Colon (tissue), 2 donors: Measurements from ENCODE around the gene DUSP6.
"Not testable (repeated sequence)": the region's sequence is repeated elsewhere in the genome, so short reads cannot be mapped to it uniquely, and the experiment has no call there.

Experiments used
- FAIRE-seq: peaks from 2 replicates; lab custom pipeline; 2012; peaks lifted over from hg19 to GRCh38; lab: Jason Lieb, UNC
- donor health status: control.
- donor health status: control.

The DUSP6 gene

DNA sequence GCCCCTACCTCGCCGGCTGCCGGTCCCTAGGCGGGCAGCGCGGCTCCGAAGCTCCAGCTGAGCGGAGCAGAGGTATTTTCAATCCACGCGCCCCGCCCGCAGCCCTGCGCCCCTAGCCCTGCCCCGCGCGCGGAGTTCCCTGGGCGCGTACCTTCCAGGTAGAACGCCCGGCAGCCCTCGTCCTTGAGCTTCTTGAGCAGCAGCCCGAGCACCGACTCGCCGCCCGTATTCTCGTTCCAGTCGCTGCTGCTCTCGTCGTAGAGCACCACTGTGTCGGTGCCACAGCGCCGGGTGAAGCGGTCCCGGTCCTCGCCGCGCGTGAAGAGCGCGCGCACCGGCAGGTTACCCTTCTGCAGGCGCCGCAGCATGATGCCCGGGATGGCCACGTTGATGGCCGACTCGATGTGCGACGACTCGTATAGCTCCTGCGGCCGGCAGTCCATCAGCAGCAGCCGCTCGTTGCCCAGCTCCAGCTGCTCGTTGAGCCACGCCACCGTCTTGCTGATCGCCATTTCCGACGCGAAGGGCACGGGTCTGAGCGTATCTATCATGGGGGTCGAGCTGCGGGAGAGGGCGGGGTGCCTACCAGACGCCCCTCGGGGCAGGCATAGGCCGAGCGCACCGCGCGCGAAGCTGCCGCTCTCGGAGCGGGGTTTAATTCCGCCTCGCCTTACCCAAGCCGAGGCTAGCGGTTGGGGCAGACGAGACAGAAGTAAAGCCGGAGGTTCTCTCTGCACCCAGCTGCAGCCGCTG, 636 bp downstream of the DUSP6 start:
- FAIRE-seq = no peak

DNA sequence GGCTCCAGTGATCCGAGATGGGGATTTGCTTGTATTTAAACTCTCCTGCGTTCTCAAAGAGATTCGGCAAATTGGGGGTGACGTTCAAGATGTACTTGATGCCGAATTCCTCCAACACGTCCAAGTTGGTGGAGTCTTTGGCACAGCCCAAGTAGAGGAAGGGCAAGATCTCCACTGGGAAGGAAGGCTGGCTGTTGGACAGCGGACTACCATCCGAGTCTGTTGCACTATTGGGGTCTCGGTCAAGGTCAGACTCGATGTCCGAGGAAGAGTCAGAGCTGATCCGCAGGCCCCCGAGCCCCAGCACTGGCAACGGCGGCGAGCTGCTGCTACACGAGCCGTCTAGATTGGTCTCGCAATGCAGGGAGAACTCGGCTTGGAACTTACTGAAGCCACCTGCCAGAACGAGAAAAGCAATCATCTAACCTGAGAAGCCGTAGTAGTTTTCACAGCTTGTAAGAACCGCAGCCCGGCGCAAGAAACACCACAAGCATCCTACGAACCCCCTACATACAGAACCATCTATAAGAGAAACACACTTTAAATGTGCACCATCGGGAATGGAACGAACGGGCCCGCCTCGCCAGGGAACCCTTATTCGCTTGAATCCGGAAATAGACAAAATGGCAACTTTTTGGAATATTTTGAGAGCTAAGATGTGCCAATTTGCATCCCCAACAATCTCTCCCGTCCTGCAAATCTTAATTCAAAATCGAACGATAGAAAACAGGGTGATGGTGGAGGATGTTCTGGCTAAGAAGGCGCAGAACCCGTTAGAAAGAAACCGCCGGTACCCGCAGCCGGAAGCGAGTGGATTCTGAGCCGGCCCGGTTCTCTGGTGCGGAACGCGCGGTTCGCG, 1.4 kb downstream of the DUSP6 start:
- FAIRE-seq = no peak

DNA sequence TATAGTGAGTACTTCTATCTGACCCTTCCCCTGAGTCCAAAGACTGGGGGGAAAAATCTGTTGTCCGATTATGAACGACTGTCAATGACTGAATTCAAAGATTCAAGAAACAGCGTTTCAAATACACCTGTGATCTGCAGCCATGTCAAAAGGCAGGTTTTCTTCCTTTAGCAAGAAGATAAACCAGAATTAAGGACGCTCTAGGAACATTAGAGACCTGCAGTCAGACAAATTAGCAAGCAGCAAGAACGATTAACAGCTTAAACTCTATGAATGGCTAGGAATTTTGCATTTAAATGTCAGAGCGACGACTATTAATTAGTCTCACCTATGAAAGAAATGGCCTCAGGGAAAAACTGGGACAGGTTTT, 2.1 kb downstream of the DUSP6 start:
- no peak for FAIRE-seq

DNA sequence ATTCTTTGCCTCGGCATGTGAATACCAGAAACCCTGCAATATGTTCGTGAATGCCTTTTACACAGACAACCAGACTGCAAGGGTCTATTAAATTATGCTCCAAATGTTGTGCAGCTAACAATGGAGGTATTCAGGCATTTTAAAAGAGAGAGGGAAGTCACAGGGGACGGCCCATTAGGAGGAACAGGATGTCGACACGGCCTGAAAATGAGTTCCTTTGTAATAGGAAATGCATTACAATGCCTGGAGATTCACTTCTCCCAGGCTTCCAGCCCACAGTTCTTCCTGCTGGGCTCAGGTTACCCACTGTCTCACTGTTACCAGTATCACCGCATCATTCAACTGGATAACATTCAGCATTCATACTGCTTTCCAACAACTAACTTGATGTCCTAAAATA, 2.5 kb downstream of the DUSP6 start:
- FAIRE-seq = no peak

DNA sequence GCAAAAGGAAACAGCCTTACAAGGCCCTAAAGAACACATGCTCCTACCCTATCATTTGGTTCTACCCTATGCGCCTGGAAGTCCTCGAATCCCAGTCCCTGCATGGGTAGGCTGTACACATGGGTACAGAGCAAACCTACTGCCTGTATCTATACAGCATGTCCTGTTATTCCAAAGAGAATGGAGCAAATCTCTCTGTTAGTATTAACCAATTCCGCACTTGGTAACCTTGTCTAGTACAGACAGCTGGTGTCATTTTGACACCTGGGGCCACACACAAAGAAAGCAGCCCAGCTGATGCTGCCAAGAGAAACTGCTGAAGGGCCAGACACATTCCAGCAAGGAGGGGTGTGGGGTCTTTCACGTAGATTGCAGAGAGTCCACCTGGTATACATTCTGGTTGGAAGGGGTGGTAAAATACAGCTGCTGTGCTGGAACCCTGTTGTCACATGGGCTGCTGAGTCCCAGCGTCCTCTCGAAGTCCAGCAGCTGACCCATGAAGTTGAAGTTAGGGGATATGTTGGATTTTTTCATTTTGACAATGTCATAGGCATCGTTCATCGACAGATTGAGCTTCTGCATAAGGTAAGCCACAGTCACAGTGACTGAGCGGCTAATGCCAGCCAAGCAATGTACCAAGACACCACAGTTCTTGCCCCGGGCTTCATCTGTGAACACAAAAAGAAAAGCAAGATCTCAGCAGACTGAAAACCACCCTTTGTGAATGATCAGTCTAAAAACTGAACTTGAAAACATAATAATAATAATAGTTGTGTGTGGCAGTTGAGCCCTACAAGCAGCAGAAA, 3.2 kb downstream of the DUSP6 start:
- no peak for FAIRE-seq

GRCh38 chr12:89347325-89347829, 4.9 kb downstream of the DUSP6 start:
- FAIRE-seq = no peak

- FAIRE-seq = no peak
Measured at GRCh38 chr12:89346741-89347324, 5.5 kb downstream of the DUSP6 start.

DNA sequence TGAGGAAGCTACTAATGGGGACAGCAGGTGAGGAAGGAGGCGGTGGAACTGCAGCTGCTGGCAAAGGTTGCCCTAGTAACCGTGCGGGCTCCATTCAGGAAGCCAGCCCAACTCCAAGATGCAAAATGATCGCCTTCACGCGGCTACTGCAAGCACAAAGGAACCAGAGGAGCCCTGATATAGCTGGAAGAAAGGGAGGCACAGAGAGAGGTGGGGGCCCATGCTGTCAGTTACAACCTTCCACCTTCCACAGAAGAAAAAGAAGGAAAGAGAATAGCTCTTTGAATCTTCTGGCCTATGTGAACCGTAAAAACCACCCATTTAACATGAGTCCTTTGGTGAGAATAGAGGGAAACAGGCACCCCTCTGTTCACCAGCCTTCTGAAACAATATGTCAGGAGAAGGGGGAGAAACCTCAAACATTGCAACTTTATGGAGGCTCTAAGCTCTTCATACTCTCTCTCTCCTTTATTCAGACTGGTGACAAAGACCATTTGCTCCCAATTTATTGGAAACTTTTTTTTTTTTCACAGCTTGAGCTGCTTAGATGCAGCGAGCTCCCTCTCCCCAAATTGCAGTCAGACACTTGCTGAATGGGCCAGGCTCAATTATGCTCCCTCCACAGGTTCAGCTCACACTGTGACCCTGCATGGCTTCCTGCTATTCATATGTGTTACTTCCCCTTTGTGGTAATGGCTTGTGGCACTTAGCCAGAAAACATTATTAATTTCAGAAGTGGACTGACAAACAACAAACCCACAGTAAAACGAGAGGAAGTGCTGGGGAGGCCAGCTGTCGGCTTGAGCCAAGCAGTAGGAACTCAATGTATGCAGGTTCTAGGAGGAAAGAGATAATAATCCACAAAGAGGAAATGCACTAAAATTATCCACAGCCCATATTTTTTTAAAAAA, 6.2 kb downstream of the DUSP6 start:
- FAIRE-seq = no peak

GRCh38 chr12:89345376-89345775, 6.9 kb downstream of the DUSP6 start:
- no peak for FAIRE-seq

DNA sequence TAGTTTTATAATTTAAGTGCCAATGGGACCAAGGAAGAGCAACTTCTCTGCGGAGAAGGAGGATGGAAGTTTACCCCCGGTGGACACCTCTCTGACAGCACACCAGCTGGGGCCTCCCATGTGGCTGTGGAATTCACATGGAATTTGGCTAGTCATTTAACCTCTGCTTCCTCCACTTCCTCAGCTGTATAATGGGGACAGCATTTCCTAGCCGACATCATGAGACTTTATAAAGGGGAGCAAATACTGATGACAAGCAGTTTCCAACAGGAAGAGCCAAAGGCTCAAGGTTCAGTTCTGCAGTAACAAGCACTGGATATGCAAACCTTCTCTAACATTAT, 7.5 kb downstream of the DUSP6 start:
- no peak for FAIRE-seq

DNA sequence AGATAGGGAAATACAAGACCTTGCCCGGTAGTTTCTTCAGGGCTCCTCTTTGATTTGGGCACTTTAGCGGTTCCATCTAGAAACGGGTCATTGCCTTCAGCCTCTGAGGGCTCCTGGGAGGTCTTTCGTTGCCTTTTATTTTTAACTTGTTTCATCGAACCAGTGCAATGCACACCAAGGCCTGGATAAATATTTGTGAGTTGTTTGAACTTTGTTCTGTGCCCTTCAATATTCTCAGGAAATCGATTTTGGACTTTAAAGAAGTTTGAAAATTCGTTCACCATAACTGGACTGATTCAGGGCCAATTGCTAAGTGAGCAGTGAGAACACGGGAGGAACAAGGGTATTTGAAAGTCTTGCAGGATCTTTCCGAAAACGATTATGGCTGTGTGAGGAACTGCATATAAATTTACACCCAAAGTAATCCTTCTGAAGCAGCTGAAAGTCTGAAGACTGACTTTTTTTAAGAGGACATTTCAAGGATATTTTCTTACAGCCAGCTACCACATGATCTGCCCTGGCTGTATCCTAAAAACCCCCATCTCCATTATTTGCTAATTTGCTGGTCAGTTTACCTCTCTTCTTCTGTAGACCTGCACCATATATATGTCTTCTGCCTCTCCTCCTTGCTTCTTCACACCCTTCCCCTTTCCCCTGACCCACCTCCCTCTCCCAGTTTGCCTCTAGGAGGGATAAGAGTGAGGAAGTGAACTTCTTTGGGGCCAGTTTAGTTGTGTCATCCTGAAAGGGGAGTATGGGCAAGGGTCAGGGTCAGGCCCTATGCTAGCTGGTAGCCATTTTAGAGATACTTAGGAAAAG, 8.0 kb downstream of the DUSP6 start:
- FAIRE-seq = no peak

- FAIRE-seq = no peak
Measured at GRCh38 chr12:89343127-89343526, 9.2 kb downstream of the DUSP6 start.

- no peak for FAIRE-seq
Measured at GRCh38 chr12:89340861-89341260, 11.4 kb downstream of the DUSP6 start.

GRCh38 chr12:89339526-89339925, 12.8 kb downstream of the DUSP6 start:
- no peak for FAIRE-seq

GRCh38 chr12:89337136-89337535, 15.2 kb downstream of the DUSP6 start:
- FAIRE-seq = not testable (repeated sequence)

GRCh38 chr12:89335452-89336244, 16.7 kb downstream of the DUSP6 start:
- no peak for FAIRE-seq

DNA sequence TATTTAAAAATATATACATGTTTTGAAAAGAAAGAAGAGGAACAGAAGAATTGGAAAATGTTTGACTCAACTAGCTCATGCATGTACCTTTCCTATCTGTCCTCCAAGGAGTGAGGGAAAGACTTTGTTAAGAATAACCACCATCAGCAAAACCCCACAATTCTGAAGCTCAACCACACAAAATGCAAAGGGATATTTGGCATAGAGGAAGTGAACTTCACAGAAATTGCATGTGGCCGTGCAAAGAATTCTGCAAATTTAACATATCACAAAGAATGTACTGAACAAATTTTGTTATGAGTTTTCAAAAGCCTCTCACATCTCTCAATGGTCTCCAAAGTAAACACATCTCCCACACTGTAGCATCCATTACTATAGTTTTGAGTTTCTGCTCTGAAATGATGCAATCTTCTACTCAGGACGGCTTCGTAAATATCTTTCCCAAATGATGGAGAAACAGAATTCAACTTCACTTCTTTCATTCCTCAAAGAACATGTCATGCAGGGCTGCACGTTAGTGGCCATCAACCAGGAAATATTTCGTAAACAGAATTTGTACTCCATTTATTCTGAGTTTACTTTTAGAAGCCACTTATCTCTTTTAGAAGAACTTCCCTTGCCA, 17.6 kb downstream of the DUSP6 start:
- FAIRE-seq = no peak

GRCh38 chr12:89333564-89334252, 18.6 kb downstream of the DUSP6 start:
- no peak for FAIRE-seq
